ENCODE results near the gene HYDIN.

DNA sequence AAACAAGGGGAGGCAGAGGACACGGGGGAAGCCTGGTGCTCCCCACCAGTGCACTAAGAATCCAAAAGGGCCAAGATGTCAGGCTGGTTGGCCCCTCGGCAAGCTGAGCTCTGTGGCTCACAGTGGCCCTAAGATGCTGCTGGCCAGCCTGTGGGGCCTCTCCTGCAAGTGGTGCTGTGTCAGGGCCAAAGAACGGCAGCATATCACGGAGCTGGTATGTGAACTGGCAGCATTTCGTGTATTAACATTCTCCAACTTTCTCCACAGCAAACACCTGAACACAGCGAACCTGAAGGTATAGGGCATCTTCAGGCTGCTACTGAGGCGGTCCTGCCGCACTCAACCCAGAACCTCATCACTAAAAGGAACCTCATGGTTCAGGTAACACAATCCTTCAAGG, 464.3 kb downstream of the HYDIN start:
- TF ChIP-seq CTCF (IDR thresholded peaks at IDR 0.05; ENCODE audit: poor library complexity, severe bottlenecking), result no peak
- no peak for TF ChIP-seq POLR2AphosphoS5 (IDR thresholded peaks at IDR 0.05)
- no peak for TF ChIP-seq EZH2 (IDR thresholded peaks at IDR 0.05; ENCODE audit: borderline replicate concordance, insufficient read depth, low read length, poor library complexity, severe bottlenecking)
- no peak for TF ChIP-seq EP300 (conservative IDR thresholded peaks at IDR 0.05; ENCODE audit: poor library complexity, severe bottlenecking)
- no peak for TF ChIP-seq RAD21 (conservative IDR thresholded peaks at IDR 0.05)
